Measurements from ENCODE around the gene TRPM2. TPM values are rescaled to one million over a fixed set of nuclear protein-coding genes. Genes with fewer than 3 reads are reported as not detected.

TRPM2 gene
- total and polyA plus RNA-seq, 2 of the 4 experiments (the other 2 are of a cell fraction) = not detected

GRCh38 chr21:44454058-44454457, 100.6 kb downstream of the TRPM2 start:
- Histone ChIP-seq H4K8ac (ENCODE audit: low read depth in 2 of 2, low read length in 2 of 2) (no peak overlapping the region), H4K5ac (ENCODE audit: low read depth, low read length) (no peak overlapping the region), H2BK15ac (ENCODE audit: low read depth, low read length) (no peak overlapping the region), H2AFZ (replicated peaks; ENCODE audit: low read length, poor library complexity) (no peak overlapping the region), H3K14ac (replicated peaks; ENCODE audit: low read depth, low read length) (no peak overlapping the region), H2AK9ac (replicated peaks; ENCODE audit: low read depth, low read length, poor library complexity) (no peak overlapping the region), H3K9me3 (ENCODE audit: control insufficient read depth, insufficient read depth, low read length) (no peaks in the 10 kb centered on the region), H3K4me2 (ENCODE audit: low read depth, low read length) (no peak overlapping the region), H3K56ac (ENCODE audit: extremely low read depth, insufficient read depth, low read length) (no peak overlapping the region), H3K4me1 (ENCODE audit: control insufficient read depth, insufficient read depth, low read length) (no peaks in the 10 kb centered on the region), H3K27ac (ENCODE audit: insufficient read depth, low read length) (no peak overlapping the region), H3K18ac (ENCODE audit: low read depth, low read length) (no peak overlapping the region), H4K20me1 (ENCODE audit: insufficient read depth, low read length) (no peaks in the 10 kb centered on the region), H4K91ac (ENCODE audit: insufficient read depth, low read depth, low read length) (no peak overlapping the region), H3K4me3 (ENCODE audit: insufficient read depth, low read depth, low read length) (no peak overlapping the region), H3K27me3 (ENCODE audit: control insufficient read depth, insufficient read depth, low read length) (peaks cover 11% of the 10 kb centered on the region; the same call in 1 of the 2 replicates), H2BK120ac (ENCODE audit: low read depth, low read length) (no peak overlapping the region), H3K4ac (ENCODE audit: low read depth, low read length) (no peak overlapping the region), H3K36me3 (ENCODE audit: control insufficient read depth, insufficient read depth, low read length) (no peaks in the 10 kb centered on the region), H3K9me1 (ENCODE audit: insufficient read depth, low read length) (no peaks in the 10 kb centered on the region), H2AK5ac (ENCODE audit: low read depth, low read length) (no peak overlapping the region), H2BK20ac (ENCODE audit: low read depth, low read length) (no peak overlapping the region), H3K23ac (ENCODE audit: low read depth, low read length) (no peak overlapping the region), H3K9ac (ENCODE audit: low read depth, low read length) (no peak overlapping the region), H2BK5ac (ENCODE audit: low read depth, low read length, poor library complexity, severe bottlenecking) (no peak overlapping the region), H3K79me1 (ENCODE audit: low read depth in 1 of 2, low read length in 2 of 2) (no peaks in the 10 kb centered on the region)
- ChIA-PET CTCF (no interaction called here), POLR2A (ENCODE audit: unreplicated experiment) (no interaction called here)
- intact Hi-C loops (cut with micrococcal nuclease) (no loop called here), in situ Hi-C loops (cut with MboI; ENCODE audit: low sequenced_read_pairs) (no loop called here), dilution Hi-C loops (cut with HindIII; ENCODE audit: low sequenced_read_pairs, unreplicated experiment) (no loop called here)
- DNase-seq (no peak), ATAC-seq (ENCODE audit: low read depth) (no peak)
- TF ChIP-seq CEBPB (IDR thresholded peaks at IDR 0.05; ENCODE audit: low read depth, low read length) (no peak), MXI1 (IDR thresholded peaks at IDR 0.05; ENCODE audit: borderline replicate concordance, low read depth, low read length) (no peak), RCOR1 (IDR thresholded peaks at IDR 0.05; ENCODE audit: insufficient replicate concordance, low read length) (no peak), CHD1 (IDR thresholded peaks at IDR 0.05; ENCODE audit: low read depth, low read length) (no peak), SMC3 (IDR thresholded peaks at IDR 0.05; ENCODE audit: low read depth, low read length) (no peak), RFX5 (IDR thresholded peaks at IDR 0.05; ENCODE audit: low read depth, low read length) (no peak), BHLHE40 (IDR thresholded peaks at IDR 0.05; ENCODE audit: low read depth, low read length) (no peak), CTCF (conservative IDR thresholded peaks at IDR 0.05; ENCODE audit: low read depth, low read length) (no peak), RAD21 (IDR thresholded peaks at IDR 0.05; ENCODE audit: low read length) (no peak), FOS (IDR thresholded peaks at IDR 0.05; ENCODE audit: low read depth, low read length) (no peak), MAFK (IDR thresholded peaks at IDR 0.05; ENCODE audit: low read depth, low read length) (no peak), POLR2A (IDR thresholded peaks at IDR 0.05; ENCODE audit: low read depth, low read length) (no peak), NFE2L2 (IDR thresholded peaks at IDR 0.05; ENCODE audit: low read depth, low read length) (no peak), MAZ (IDR thresholded peaks at IDR 0.05; ENCODE audit: borderline replicate concordance, low read depth, low read length) (no peak)
- TF ChIP-seq, protein P1, sequence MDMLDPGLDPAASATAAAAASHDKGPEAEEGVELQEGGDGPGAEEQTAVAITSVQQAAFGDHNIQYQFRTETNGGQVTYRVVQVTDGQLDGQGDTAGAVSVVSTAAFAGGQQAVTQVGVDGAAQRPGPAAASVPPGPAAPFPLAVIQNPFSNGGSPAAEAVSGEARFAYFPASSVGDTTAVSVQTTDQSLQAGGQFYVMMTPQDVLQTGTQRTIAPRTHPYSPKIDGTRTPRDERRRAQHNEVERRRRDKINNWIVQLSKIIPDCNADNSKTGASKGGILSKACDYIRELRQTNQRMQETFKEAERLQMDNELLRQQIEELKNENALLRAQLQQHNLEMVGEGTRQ (IDR thresholded peaks at IDR 0.05; ENCODE audit: low read depth, low read length) = no peak
- TF ChIP-seq, protein P2, sequence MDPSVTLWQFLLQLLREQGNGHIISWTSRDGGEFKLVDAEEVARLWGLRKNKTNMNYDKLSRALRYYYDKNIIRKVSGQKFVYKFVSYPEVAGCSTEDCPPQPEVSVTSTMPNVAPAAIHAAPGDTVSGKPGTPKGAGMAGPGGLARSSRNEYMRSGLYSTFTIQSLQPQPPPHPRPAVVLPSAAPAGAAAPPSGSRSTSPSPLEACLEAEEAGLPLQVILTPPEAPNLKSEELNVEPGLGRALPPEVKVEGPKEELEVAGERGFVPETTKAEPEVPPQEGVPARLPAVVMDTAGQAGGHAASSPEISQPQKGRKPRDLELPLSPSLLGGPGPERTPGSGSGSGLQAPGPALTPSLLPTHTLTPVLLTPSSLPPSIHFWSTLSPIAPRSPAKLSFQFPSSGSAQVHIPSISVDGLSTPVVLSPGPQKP (IDR thresholded peaks at IDR 0.05; ENCODE audit: borderline replicate concordance, low read depth, low read length) = no peak
- BruUV-seq (replicated peaks) = no TSS peak
- no CpG with 5 or more reads among the region's 5 CpGs for WGBS, 2 experiments (ENCODE audit: extremely low coverage in 2 of 2, insufficient read length in 1 of 2)

Measured in IMR-90 (cell line).